GM21576 (cell line): ENCODE data around the gene PRRG2.

ENCODE experiments used
- ATAC-seq: cut with Tn5 transposase; IDR thresholded peaks from one replicate; pipeline ENCODE4 v1.9.1; 2021; ENCODE audit warnings: mild to moderate bottlenecking, moderate library complexity; ENCODE audit not compliant: unreplicated experiment

Gene PRRG2

GRCh38 chr19:49585023-49585422 is 3.9 kb downstream of the PRRG2 start:
- ATAC-seq: no peak

DNA sequence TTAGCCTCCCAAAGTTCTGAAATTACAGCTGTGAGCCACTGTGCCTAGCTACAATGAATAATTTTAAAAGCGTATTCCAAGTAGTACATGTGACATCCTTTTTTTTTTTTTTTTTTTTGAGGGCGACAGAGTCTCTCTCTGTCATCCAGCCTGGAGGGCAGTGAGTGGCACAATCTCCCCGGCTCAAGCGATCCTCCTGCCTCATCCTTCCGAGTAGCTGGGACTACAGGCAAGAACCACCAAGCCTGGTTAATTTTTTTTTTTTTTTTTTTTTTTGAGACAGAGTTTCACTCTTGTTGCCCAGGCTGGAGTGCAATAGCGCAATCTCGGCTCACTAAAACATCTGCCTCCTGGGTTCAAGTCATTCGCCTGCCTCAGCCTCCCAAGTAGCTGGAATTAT is 6.1 kb downstream of the PRRG2 start:
- ATAC-seq: no peak

DNA sequence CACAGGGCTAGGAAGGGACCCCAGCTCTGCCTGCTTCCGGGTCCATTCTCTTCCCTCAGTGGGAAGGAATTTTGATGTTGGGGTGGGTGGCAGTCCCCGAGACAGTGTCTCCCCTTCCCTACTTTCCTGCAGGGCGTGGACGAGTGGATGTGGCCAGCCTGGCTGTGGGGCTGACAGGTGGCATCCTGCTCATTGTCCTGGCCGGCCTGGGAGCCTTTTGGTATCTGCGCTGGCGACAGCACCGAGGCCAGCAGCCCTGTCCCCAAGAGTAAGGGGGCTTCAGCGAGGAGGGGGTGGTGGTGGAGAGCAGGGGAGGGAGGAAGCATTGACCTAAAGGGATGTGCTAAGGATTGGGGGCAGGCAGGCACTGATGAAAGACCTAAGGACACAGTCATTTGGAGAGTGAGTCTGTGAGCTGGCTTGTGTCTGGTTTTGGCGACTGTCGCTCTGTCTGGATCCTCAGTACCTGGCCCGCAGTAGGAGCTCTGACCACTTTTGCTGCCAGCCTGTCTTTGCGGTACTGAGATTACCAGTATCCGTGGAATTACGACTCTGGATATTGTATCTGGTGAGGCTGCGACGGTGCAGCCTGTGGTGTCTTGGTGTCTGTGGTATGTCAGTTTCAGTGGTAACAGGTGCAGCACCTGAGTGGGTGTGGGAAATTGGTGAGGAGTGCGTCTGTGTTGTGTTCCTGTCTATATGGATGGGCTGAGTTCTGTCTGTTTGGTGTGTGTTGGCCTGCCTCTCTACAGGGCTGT is 7.4 kb downstream of the PRRG2 start:
- no peak for ATAC-seq

- ATAC-seq: no peak
Measured at GRCh38 chr19:49589502-49589905, 8.4 kb downstream of the PRRG2 start.

DNA sequence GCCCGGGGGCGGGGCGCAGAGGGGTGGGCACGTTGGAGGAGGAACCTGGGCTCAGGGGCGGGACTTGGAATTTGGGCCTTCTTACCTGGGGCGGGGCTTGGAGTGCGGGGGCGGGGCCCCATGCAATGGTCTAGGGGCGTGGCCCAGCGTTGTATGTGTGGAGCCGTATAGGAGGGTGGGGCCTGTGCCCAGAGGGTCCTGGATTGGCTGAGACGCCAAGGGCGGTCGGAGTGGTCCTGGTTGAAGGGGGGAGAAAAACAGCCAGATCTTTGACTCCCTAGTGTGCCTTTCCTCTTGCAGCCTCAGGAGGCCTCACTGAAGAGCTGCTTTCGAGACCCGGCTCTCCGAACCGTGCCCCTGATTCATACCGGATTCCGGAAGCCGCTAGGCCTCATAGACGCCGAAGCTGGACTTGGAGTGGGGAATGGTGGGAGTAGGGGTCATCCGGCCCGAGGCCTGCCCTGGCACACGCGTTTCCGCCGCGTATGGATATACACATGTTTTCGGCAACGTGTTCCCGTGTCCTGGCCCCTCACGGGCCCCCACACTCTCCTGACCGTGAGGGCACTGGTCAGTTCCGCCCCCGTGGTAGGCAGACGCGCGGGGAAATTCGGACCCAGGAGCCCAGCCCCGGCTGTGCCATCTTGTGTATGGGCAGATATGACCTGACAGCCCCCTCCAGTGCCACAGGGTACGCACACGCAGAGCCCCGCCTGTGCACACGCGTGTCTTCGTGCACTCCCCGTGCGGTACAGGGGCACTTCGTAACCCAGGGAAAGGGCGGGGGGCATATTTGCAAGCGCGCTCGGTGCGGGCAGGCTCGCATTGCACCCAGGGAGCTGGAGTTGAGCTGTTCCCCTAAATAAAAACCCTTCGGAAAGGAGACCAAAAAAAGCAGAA is 9.2 kb downstream of the PRRG2 start:
- ATAC-seq: peak; percentile 60

DNA sequence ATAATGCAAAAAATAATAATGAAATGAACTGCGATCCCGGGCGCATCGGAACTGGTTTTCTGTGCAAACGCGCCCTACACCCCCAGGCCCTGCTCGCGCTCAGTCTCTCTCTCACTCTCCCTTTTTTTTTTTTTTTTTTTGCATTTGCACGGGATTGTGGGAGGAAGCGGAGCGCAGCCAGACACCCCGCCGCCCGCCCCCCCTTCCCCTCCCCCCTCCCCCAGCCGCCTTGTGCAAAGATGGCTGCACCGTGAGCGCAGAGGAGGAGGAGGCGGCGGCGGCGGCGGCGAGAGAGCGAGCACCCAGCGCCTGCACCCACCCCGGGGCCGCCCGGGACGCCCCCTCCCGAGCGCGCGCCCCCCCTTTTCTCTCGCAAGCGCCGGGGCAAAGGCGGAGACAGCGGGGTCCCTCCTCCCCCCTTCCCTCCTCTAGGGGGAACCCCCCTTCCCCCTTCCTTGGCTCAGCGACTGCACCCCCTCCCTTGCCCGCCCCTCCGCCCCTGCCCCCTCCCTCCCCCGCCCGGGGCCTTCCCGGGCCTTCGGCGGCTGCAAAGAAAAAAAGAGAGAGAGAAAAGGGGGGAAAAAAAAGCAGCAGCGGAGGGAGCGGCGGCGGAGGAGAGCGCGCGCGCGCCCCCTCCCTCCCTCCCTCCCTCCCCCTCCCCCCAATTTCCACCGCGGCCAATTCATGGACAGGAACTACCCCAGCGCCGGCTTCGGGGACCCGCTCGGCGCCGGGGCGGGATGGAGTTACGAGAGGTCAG is 10.0 kb downstream of the PRRG2 start, which contains the start of gene PRR12:
PRR12 (plus strand) TSS at position 212 of the 760 bp plus-strand sequence; CDS start at position 685, 473 bp downstream.
- no peak for ATAC-seq

GRCh38 chr19:49591731-49592485 is 10.8 kb downstream of the PRRG2 start:
- no peak for ATAC-seq

DNA sequence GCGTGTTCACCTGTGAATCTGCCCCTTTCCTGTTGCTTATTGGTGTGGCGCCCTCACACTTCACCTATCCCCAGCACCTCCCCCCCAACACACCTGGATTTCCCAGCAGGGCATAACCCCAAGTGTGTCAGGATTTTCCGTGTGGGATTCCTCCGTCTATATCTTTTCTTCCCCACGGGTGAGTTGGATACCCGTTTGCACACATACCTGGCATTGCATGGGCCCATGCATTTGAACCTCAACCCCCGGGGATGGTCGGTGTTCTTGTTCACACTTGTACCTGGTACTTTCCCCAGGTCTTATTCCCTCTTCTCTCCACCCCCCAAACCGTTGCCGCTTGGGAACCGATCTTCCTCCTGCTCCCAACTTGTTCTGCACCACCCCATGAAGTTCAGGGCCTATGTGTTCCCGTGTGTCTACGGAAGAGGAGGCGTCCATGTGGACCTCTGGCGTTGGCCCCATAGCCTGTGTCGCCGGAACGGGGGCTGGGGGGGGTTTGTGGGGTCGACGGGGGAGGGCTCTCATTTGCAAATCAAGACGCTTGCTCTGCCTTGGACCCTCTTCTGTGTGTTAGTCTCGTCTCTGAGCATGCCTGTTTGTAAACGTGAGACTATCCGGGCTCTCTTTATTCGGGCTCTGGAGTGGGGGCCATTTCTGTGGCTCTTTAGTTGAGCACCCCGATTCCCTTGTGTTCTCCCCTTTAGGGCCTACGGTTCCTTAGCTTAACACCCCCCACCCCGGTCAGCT is 11.5 kb downstream of the PRRG2 start:
- ATAC-seq: no peak

DNA sequence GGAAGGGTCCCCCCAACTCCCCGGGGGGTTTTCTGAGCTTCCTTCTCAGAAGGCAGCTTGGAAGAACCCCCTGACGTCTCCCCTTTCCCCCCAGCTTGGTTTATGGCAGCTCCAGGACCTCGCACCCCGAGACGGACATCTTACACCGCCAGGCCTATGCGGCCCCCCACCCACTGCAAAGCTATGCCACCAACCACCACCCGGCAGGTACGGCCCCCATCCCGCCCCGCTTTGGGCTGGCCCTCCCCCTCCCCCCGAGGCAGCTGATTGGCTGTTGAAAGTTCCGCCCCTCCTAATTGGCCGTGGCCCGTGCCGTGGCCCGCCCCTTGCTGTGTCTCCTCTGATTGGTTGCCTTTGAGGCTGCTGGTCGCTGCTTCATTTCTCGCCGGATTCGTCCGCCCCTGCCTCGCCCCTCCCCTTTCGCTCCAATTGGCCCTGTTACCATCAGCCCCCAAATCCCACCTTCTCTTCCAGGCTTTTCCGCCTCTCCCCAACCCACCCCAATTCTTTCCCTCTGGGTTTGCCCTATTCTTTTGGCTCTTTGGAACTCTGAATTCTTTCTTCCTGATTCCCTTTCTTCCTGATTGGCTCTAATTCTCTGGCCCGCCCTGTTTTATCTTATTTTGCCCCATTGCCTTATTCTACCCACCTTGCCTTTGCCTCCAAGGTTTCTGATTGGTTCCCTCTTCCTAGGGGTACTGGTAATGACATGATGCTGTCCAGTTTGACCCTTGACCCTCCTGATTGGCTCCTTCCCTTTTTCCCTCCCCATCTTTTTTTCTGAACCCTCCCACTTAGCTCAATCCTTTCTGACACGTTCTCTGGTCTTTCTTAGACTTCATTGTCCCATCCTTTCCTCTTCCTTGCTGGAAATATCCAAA is 12.4 kb downstream of the PRRG2 start:
- ATAC-seq: peak; percentile 45

DNA sequence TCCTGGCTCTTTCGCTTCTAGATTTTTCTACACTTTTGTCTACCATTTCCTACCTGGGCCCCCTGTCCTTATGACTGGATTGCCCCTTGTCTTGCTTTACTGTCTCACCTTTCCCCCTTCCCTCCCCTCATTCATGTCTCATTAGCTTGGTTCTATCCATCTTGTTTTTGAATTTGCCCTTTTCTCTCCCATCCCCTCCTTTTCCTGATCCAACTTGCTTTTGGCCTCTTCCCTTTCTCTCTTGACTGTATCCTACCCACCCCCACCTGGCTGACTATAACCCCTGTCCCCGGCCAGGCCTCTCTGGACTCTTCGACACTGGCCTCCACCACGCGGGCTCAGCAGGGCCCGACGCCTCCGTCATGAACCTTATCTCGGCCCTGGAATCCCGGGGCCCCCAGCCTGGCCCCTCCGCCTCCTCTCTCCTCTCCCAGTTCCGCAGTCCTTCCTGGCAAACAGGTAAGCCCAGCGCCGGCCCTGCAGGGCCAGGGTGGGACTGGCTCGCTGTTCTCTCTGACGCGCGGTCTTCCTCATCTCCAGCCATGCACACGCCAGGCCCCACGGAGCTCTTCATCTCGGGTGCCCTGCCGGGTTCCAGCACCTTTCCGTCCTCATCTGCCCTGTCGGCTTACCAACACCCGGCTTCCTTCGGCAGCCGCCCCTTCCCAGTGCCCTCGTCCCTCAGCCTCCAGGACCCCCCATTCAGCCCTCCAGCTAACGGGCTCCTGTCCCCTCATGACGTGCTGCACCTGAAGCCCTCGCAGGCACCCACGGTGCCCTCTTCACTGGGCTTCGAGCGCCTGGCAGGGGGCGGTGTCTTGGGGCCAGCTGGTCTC is 13.3 kb downstream of the PRRG2 start:
- ATAC-seq: no peak

GRCh38 chr19:49594993-49595818 is 14.1 kb downstream of the PRRG2 start:
- no peak for ATAC-seq

GRCh38 chr19:49595819-49596404 is 14.8 kb downstream of the PRRG2 start:
- no peak for ATAC-seq

- no peak for ATAC-seq
Measured at GRCh38 chr19:49596407-49596806, 15.3 kb downstream of the PRRG2 start.

DNA sequence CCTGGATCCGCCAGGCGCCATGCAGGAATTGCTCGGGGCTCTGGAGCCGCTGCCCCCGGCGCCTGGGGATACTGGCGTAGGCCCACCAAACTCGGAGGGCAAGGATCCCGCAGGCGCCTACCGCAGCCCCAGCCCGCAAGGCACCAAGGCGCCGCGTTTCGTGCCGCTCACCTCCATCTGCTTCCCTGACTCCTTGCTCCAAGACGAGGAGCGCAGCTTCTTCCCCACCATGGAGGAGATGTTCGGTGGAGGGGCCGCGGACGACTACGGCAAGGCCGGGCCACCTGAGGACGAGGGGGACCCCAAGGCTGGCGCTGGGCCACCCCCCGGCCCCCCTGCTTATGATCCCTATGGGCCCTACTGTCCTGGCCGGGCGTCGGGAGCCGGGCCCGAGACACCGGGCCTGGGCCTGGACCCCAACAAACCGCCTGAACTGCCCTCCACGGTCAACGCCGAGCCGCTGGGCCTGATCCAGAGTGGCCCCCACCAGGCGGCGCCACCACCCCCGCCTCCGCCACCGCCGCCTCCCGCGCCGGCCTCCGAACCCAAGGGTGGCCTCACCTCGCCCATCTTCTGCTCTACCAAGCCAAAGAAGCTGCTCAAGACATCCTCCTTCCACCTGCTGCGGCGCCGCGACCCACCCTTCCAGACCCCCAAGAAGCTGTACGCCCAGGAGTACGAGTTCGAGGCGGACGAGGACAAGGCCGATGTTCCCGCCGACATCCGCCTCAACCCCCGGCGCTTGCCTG is 16.0 kb downstream of the PRRG2 start:
- ATAC-seq: no peak

- ATAC-seq: no peak
Measured at GRCh38 chr19:49597703-49597974, 16.5 kb downstream of the PRRG2 start.
